Gastroesophageal sphincter (tissue), 4 donors: ENCODE measurements around the gene MAP1B. TPM values are rescaled to one million over a fixed set of nuclear protein-coding genes. Genes with fewer than 3 reads are reported as not detected.

ENCODE experiments used
- ATAC-seq: fragments of 150-250 bp; one replicate; pipeline ENCODE4 v1.9.1; 2016; ENCODE audit warnings: mild to moderate bottlenecking, moderate library complexity
- H3K27ac ChIP-seq, 4 donors: fragments of 200-600 bp; sonication (generic) in 3 of 4; 1 replicate in 3 of 4; 2 replicates in 1 of 4; pipeline ENCODE4 v1.5.1; 2016 to 2019
- H3K27me3 ChIP-seq: fragments of 200-600 bp; sonication (generic); one replicate; pipeline ENCODE4 v1.5.1; 2019
- H3K36me3 ChIP-seq, 2 donors: fragments of 200-600 bp; sonication (generic); one replicate each; pipeline ENCODE4 v1.5.1; 2019; ENCODE audit warnings: control low read depth in 1 of 2
- H3K4me1 ChIP-seq, 3 donors: fragments of 200-600 bp; sonication (generic); 1 replicate in 2 of 3; 2 replicates in 1 of 3; pipeline ENCODE4 v1.5.1; 2016 to 2019; ENCODE audit warnings: control low read depth in 2 of 3
- H3K4me3 ChIP-seq, 2 donors: fragments of 200-600 bp; sonication (generic); one replicate each; pipeline ENCODE4 v1.5.1; 2019; ENCODE audit warnings: mild to moderate bottlenecking in 1 of 2, moderate library complexity in 1 of 2
- H3K9me3 ChIP-seq, 3 donors: fragments of 200-600 bp; sonication (generic); one replicate each; pipeline ENCODE4 v1.5.1; 2017 to 2019; ENCODE audit warnings: control low read depth in 2 of 3
- CTCF ChIP-seq, 4 experiments: fragments of 200-600 bp in 2 of 4; fragments of 450-650 bp in 2 of 4; sonication (generic) in 1 of 4; IDR thresholded peaks; one replicate each; pipeline ENCODE4 v1.5.1; 2017 to 2019; ENCODE audit warnings: antibody characterized with exemption in 4 of 4, mild to moderate bottlenecking in 2 of 4, moderate library complexity in 2 of 4
- EP300 ChIP-seq: sonication (generic); formaldehyde crosslinking; IDR thresholded peaks from one replicate; pipeline ENCODE4 v1.6.1; 2017; ENCODE audit warnings: antibody characterized with exemption, mild to moderate bottlenecking
- POLR2A ChIP-seq, 2 donors: fragments of 450-650 bp; IDR thresholded peaks; one replicate each; pipeline ENCODE4 v1.6.1; 2017; ENCODE audit warnings: antibody characterized with exemption in 2 of 2, mild to moderate bottlenecking in 2 of 2, moderate library complexity in 1 of 2
- POLR2AphosphoS5 ChIP-seq: sonication (generic); formaldehyde crosslinking; IDR thresholded peaks from one replicate; pipeline ENCODE4 v1.6.1; 2017; ENCODE audit warnings: antibody characterized with exemption
- WGBS, 2 donors: methylation state at CpG; one replicate each; pipeline ENCODE4 v1.1.5; 2018; ENCODE audit warnings: low coverage in 1 of 2; 5-methylcytosine and 5-hydroxymethylcytosine counted together
- total RNA-seq, 4 donors: library from RNA; depleted of rRNA; stranded (reverse); fragments of >200 nt; gene quantifications; one replicate each; pipeline ENCODE4 v1.1.0, GENCODE V29; 2016

Gene MAP1B
- total RNA-seq, 4 donors from 2014 or later: 601 to 1,344 (median 738) TPM

GRCh38 chr5:72160329-72160728 lies 53.1 kb downstream of the MAP1B start:
- ATAC-seq: peak; percentile 58
- Histone ChIP-seq H3K4me3 (no peak overlapping the region), H3K4me1 (peaks cover 27 to 82% (median 35%) of the 10 kb centered on the region in 3 donors), H3K36me3 (no peaks in the 10 kb centered on the region), H3K27me3 (no peaks in the 10 kb centered on the region), H3K9me3 (no peaks in the 10 kb centered on the region), H3K27ac (peak overlapping the region; percentile 59 to 79 (median 69))
- WGBS, 2 donors: 15 to 21% methylated on average over 1 of the region's 1 CpG
- TF ChIP-seq CTCF (IDR thresholded peaks at IDR 0.05) (no peak), EP300 (no peak), POLR2AphosphoS5 (peak; percentile 83), POLR2A (IDR thresholded peaks at IDR 0.05) (no peak)

GRCh38 chr5:72160959-72161358 lies 53.7 kb downstream of the MAP1B start:
- Histone ChIP-seq H3K9me3 (no peaks in the 10 kb centered on the region), H3K36me3 (no peaks in the 10 kb centered on the region), H3K27ac (peak overlapping the region; percentile 59 to 79 (median 69)), H3K27me3 (no peaks in the 10 kb centered on the region), H3K4me1 (peaks cover 27 to 82% (median 34%) of the 10 kb centered on the region in 3 donors), H3K4me3 (no peak overlapping the region)
- TF ChIP-seq POLR2AphosphoS5: no peak
- TF ChIP-seq EP300: no peak
- TF ChIP-seq POLR2A (IDR thresholded peaks at IDR 0.05): no peak
- TF ChIP-seq CTCF (IDR thresholded peaks at IDR 0.05): no peak
- peak; percentile 27 for ATAC-seq

GRCh38 chr5:72161951-72162350 lies 54.7 kb downstream of the MAP1B start:
- WGBS, 2 donors: 94 to 100% methylated on average over 3 of the region's 4 CpGs
- no peaks in the 10 kb centered on the region for H3K9me3 ChIP-seq
- no peak overlapping the region for H3K4me3 ChIP-seq
- H3K27ac ChIP-seq: no peak overlapping the region
- no peak for ATAC-seq
- no peaks in the 10 kb centered on the region for H3K27me3 ChIP-seq
- no peak for TF ChIP-seq CTCF (IDR thresholded peaks at IDR 0.05)
- TF ChIP-seq POLR2A (IDR thresholded peaks at IDR 0.05): no peak
- TF ChIP-seq POLR2AphosphoS5: no peak
- no peak for TF ChIP-seq EP300
- no peaks in the 10 kb centered on the region for H3K36me3 ChIP-seq
- peaks cover 25 to 82% (median 32%) of the 10 kb centered on the region in 3 donors for H3K4me1 ChIP-seq

- no peaks in the 10 kb centered on the region for H3K36me3 ChIP-seq
- ATAC-seq: no peak
- H3K9me3 ChIP-seq: no peaks in the 10 kb centered on the region
- H3K27me3 ChIP-seq: no peaks in the 10 kb centered on the region
- WGBS, 2 donors: 100% methylated on average over 2 of the region's 2 CpGs; no CpG with 5 or more reads in 1 of the 2 donors
- no peak overlapping the region for H3K27ac ChIP-seq
- no peak for TF ChIP-seq POLR2A (IDR thresholded peaks at IDR 0.05)
- TF ChIP-seq POLR2AphosphoS5: no peak
- H3K4me3 ChIP-seq: no peak overlapping the region
- H3K4me1 ChIP-seq: peaks cover 29 to 82% (median 33%) of the 10 kb centered on the region in 3 donors
Observed at GRCh38 chr5:72163349-72163983, 56.2 kb downstream of the MAP1B start.

GRCh38 chr5:72166070-72166979 lies 59.0 kb downstream of the MAP1B start:
- Histone ChIP-seq H3K4me1 (peaks cover 19 to 67% (median 20%) of the 10 kb centered on the region in 3 donors), H3K27ac (peak overlapping the region; percentile 53 to 81 (median 80)), H3K36me3 (no peaks in the 10 kb centered on the region), H3K4me3 (peak overlapping the region in 1 of 2 donors; percentile 15), H3K27me3 (no peaks in the 10 kb centered on the region), H3K9me3 (no peaks in the 10 kb centered on the region)
- WGBS, 2 donors: 15 to 24% methylated on average over 9 to 13 of the region's 15 CpGs
- no peak for TF ChIP-seq EP300
- TF ChIP-seq POLR2A (IDR thresholded peaks at IDR 0.05): no peak
- TF ChIP-seq POLR2AphosphoS5: peak; percentile 92
- TF ChIP-seq CTCF (IDR thresholded peaks at IDR 0.05): no peak
- peak; percentile 71 for ATAC-seq
